Liver (tissue), 9 donors: Measurements from ENCODE around the gene RAB27B. TPM values are rescaled to one million over a fixed set of nuclear protein-coding genes. Genes with fewer than 3 reads are reported as not detected.

ENCODE experiments used
- DNase-seq: peaks from one replicate; pipeline ENCODE4 v3.0.0-alpha.2; 2017; ENCODE audit warnings: low spot score
- H3K27ac ChIP-seq, 2 donors: one replicate each; pipeline ENCODE4 v1.7.0; 2013; ENCODE audit warnings: inconsistent platforms in 2 of 2, low read length in 2 of 2, control low read depth in 1 of 2, low read depth in 1 of 2, mild to moderate bottlenecking in 1 of 2
- H3K27me3 ChIP-seq, 4 donors: one replicate each; pipeline versions ENCODE4 v1.6.1 to v1.7.0; 2013; ENCODE audit warnings: low read length in 3 of 4, inconsistent platforms in 1 of 4, mild to moderate bottlenecking in 1 of 4, moderate library complexity in 1 of 4; ENCODE audit not compliant: control insufficient read depth in 4 of 4, insufficient read depth in 4 of 4
- H3K36me3 ChIP-seq, 4 donors: one replicate each; pipeline versions ENCODE4 v1.6.1 to v1.7.0; 2013; ENCODE audit warnings: low read length in 3 of 4, mild to moderate bottlenecking in 3 of 4, low read depth in 1 of 4, moderate library complexity in 1 of 4; ENCODE audit not compliant: control insufficient read depth in 4 of 4, insufficient read depth in 3 of 4
- H3K4me1 ChIP-seq, 4 donors: one replicate each; pipeline versions ENCODE4 v1.6.1 to v1.7.0; 2013; ENCODE audit warnings: low read length in 3 of 4, mild to moderate bottlenecking in 3 of 4, moderate library complexity in 1 of 4; ENCODE audit not compliant: control insufficient read depth in 4 of 4, insufficient read depth in 4 of 4
- H3K4me3 ChIP-seq, 3 donors: one replicate each; pipeline versions ENCODE4 v1.6.1 to v1.7.0; 2013; ENCODE audit warnings: low read length in 3 of 3, control low read depth in 1 of 3, low read depth in 1 of 3, mild to moderate bottlenecking in 1 of 3
- H3K9ac ChIP-seq, 2 donors: one replicate each; pipeline ENCODE4 v1.7.0; 2013; ENCODE audit warnings: low read length in 2 of 2, mild to moderate bottlenecking in 2 of 2, moderate library complexity in 2 of 2, control low read depth in 1 of 2, low read depth in 1 of 2
- H3K9me3 ChIP-seq, 4 donors: one replicate each; pipeline versions ENCODE4 v1.6.1 to v1.7.0; 2013; ENCODE audit warnings: low read length in 3 of 4; ENCODE audit not compliant: control insufficient read depth in 4 of 4
- ATF3 ChIP-seq: IDR thresholded peaks from 2 replicates; pipeline ENCODE4 v1.6.1; 2016; ENCODE audit warnings: antibody characterized with exemption
- EGR1 ChIP-seq, 2 donors: IDR thresholded peaks; 2 replicates each; pipeline ENCODE4 v1.6.1; 2016 to 2018; ENCODE audit warnings: antibody characterized with exemption in 2 of 2, low read depth in 2 of 2
- FOXA1 ChIP-seq: IDR thresholded peaks from 2 replicates; pipeline ENCODE4 v1.6.1; 2016; ENCODE audit warnings: antibody characterized with exemption
- HNF4A ChIP-seq, 2 donors: conservative IDR thresholded peaks; 2 replicates each; pipeline ENCODE4 v1.6.1; 2016; ENCODE audit warnings: antibody characterized with exemption in 2 of 2, mild to moderate bottlenecking in 2 of 2
- HNF4G ChIP-seq: IDR thresholded peaks from 2 replicates; pipeline ENCODE4 v1.6.1; 2016; ENCODE audit warnings: antibody characterized with exemption
- JUND ChIP-seq, 2 donors: IDR thresholded peaks; 2 replicates each; pipeline ENCODE4 v1.6.1; 2016; ENCODE audit warnings: antibody characterized with exemption in 2 of 2
- MAX ChIP-seq: IDR thresholded peaks from 2 replicates; pipeline ENCODE4 v1.6.1; 2016; ENCODE audit warnings: antibody characterized with exemption
- REST ChIP-seq: IDR thresholded peaks from 2 replicates; pipeline ENCODE4 v1.6.1; 2016; ENCODE audit warnings: antibody characterized with exemption, mild to moderate bottlenecking
- RXRA ChIP-seq, 2 donors: IDR thresholded peaks; 2 replicates each; pipeline ENCODE4 v1.6.1; 2017 to 2018; ENCODE audit warnings: antibody characterized with exemption in 2 of 2, mild to moderate bottlenecking in 1 of 2
- SP1 ChIP-seq: IDR thresholded peaks from 2 replicates; pipeline ENCODE4 v1.6.1; 2018; ENCODE audit warnings: antibody characterized with exemption, mild to moderate bottlenecking
- WGBS: extraction: QIAGEN DNeasy Blood & Tissue Kit; methylation state at CpG from one replicate; pipeline ENCODE4 v1.1.7; 2013; 5-methylcytosine and 5-hydroxymethylcytosine counted together
- polyA plus RNA-seq, 2 donors: library from polyadenylated mRNA; stranded (reverse) in 1 of 2; unstranded in 1 of 2; fragments of 200-250 nt in 1 of 2; fragments of >200 nt in 1 of 2; fragmentation: Nextera tagmentation in 1 of 2; extraction: Ambion mirVana in 1 of 2; gene quantifications; one replicate each; pipeline versions ENCODE4 v1.2.1 to v1.2.3, GENCODE V29; 2013 to 2015
- total RNA-seq, 2 donors: library from RNA; depleted of rRNA; stranded (reverse); fragments of >200 nt; gene quantifications; one replicate each; pipeline ENCODE4 v1.2.3, GENCODE V29; 2014
- donor health status: healthy.
- donor health status: healthy.
- donor health status: healthy.
- donor health status: healthy.
- donor health status: healthy.

RAB27B gene
- total and polyA plus RNA-seq, 4 donors = 0.13 to 4.5 (median 0.24) TPM

- Histone ChIP-seq H3K27me3 (no peaks in the 10 kb centered on the region), H3K9me3 (no peaks in the 10 kb centered on the region), H3K9ac (no peak overlapping the region), H3K36me3 (no peaks in the 10 kb centered on the region), H3K4me3 (no peak overlapping the region), H3K4me1 (peaks cover 3 to 34% (median 12%) of the 10 kb centered on the region in 4 donors), H3K27ac (no peak overlapping the region)
- no peak for DNase-seq
- no peak for TF ChIP-seq FOXA1
- 99% methylated on average over 1 of the region's 1 CpG for WGBS
These were observed 48.8 kb downstream of the RAB27B start for GRCh38 chr18:54877076-54877475.

GRCh38 chr18:54878159-54878622 lies 49.9 kb downstream of the RAB27B start:
- Histone ChIP-seq H3K36me3 (no peaks in the 10 kb centered on the region), H3K9me3 (no peaks in the 10 kb centered on the region), H3K9ac (no peak overlapping the region), H3K4me1 (peaks cover 3 to 32% (median 12%) of the 10 kb centered on the region in 4 donors), H3K4me3 (no peak overlapping the region), H3K27ac (no peak overlapping the region), H3K27me3 (no peaks in the 10 kb centered on the region)
- 75% methylated on average over 2 of the region's 2 CpGs for WGBS
- DNase-seq = no peak
- no peak for TF ChIP-seq ATF3
- no peak for TF ChIP-seq EGR1 (IDR thresholded peaks at IDR 0.05; ENCODE audit: low read depth in 2 of 2)
- no peak for TF ChIP-seq HNF4G
- no peak for TF ChIP-seq SP1
- TF ChIP-seq JUND (IDR thresholded peaks at IDR 0.05) = no peak
- no peak for TF ChIP-seq RXRA (IDR thresholded peaks at IDR 0.05)
- no peak for TF ChIP-seq REST

- Histone ChIP-seq H3K9ac (no peak overlapping the region), H3K4me1 (peaks cover 3 to 26% (median 12%) of the 10 kb centered on the region in 4 donors), H3K4me3 (no peak overlapping the region), H3K9me3 (no peaks in the 10 kb centered on the region), H3K36me3 (no peaks in the 10 kb centered on the region), H3K27ac (no peak overlapping the region), H3K27me3 (no peaks in the 10 kb centered on the region)
- 59% methylated on average over 3 of the region's 3 CpGs for WGBS
- no peak for DNase-seq
- no peak for TF ChIP-seq MAX
- TF ChIP-seq HNF4A (conservative IDR thresholded peaks at IDR 0.05) = peak; percentile 25 to 28
These were observed 50.5 kb downstream of the RAB27B start for GRCh38 chr18:54878659-54879358.
